HUES48 (cell line): ENCODE data around the gene HTT.

Experiments used
- H3K27ac ChIP-seq: one replicate; pipeline ENCODE4 v1.7.0; 2013; ENCODE audit warnings: low read depth, low read length, inconsistent platforms
- H3K27me3 ChIP-seq: 2 replicates; pipeline ENCODE4 v1.6.1; 2013; ENCODE audit warnings: mild to moderate bottlenecking, low read length; ENCODE audit not compliant: control insufficient read depth, insufficient read depth
- H3K36me3 ChIP-seq: 2 replicates; pipeline ENCODE4 v1.6.1; 2013; ENCODE audit warnings: low read length; ENCODE audit not compliant: control insufficient read depth, insufficient read depth
- H3K4me1 ChIP-seq: 2 replicates; pipeline ENCODE4 v1.6.1; 2013; ENCODE audit warnings: mild to moderate bottlenecking, low read length; ENCODE audit not compliant: control insufficient read depth, insufficient read depth
- H3K4me3 ChIP-seq: 2 replicates; pipeline ENCODE4 v1.5.1; 2013; ENCODE audit warnings: mild to moderate bottlenecking, low read depth, low read length
- H3K9ac ChIP-seq: 2 replicates; pipeline ENCODE4 v1.6.1; 2013; ENCODE audit warnings: mild to moderate bottlenecking, low read depth, low read length, moderate library complexity
- H3K9me3 ChIP-seq: 2 replicates; pipeline ENCODE4 v1.6.1; 2013; ENCODE audit warnings: low read length; ENCODE audit not compliant: control insufficient read depth, insufficient read depth

Gene HTT

DNA sequence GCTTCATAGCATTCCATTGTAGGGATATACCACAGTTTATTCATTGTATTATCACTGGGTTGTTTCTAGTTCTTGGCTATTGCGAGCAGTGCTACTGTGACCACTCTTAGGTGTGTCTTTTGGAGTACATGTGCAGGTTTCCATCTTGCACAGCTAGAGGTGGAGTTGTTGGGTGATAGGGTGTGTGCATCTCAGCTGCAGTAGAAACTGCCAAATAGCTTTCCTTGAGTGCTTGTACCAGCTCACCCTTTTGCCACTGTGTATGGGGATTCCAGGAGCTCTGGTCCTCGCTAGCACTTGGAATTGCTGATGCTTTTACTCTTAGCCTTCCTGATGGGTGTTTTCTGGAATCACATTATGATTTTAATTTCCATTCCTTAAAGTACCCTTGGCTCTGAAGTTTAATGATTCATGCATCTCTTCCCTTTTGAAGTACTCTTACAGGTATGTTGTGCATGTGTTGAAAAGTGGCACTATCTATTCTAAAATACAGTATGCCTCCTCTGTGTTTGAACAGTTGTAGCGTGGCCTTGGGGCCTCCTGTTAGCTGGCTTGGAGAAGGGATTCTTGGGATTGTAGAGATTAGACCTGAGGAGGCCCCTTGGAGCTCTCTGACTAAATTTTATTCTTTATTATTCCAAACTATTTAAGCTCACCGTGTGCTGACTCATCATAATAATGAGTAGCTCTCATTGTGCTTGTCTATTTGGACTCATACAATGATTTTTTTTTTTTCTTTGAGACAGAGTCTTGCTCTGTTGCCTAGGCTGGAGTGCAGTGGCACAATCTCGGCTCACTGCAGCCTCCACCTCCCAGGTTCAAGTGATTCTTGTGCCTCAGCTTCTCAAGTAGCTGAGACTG lies 38.4 kb downstream of the HTT start:
- H3K36me3 ChIP-seq, result peaks cover 91% of the 10 kb centered on the region
- H3K9ac ChIP-seq, result no peak overlapping the region
- no peaks in the 10 kb centered on the region for H3K4me1 ChIP-seq
- H3K27ac ChIP-seq, result no peak overlapping the region
- no peaks in the 10 kb centered on the region for H3K27me3 ChIP-seq
- H3K9me3 ChIP-seq, result no peaks in the 10 kb centered on the region
- H3K4me3 ChIP-seq, result no peak overlapping the region

DNA sequence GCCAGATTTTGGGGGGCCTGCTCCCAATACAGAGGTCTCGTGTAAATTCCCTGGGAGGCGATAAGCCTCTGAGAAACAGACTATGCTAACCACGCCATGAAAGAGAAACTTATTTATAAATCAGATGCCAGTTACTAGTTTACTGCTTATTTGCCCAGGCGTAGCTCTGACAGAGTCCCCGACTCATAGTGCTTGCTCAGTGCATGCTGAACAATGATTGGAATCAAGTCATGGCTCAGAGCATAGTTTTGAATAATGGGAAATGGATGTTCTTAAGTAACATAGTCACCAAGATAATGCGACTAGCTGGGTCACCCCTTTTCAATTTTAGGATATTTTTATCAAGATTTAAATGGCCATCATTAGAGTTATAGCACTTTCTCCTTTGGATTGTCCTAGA lies 39.9 kb downstream of the HTT start:
- Histone ChIP-seq H3K36me3 (peaks cover 94% of the 10 kb centered on the region), H3K9ac (no peak overlapping the region), H3K9me3 (no peaks in the 10 kb centered on the region), H3K27ac (no peak overlapping the region), H3K27me3 (no peaks in the 10 kb centered on the region), H3K4me3 (no peak overlapping the region), H3K4me1 (no peaks in the 10 kb centered on the region)

DNA sequence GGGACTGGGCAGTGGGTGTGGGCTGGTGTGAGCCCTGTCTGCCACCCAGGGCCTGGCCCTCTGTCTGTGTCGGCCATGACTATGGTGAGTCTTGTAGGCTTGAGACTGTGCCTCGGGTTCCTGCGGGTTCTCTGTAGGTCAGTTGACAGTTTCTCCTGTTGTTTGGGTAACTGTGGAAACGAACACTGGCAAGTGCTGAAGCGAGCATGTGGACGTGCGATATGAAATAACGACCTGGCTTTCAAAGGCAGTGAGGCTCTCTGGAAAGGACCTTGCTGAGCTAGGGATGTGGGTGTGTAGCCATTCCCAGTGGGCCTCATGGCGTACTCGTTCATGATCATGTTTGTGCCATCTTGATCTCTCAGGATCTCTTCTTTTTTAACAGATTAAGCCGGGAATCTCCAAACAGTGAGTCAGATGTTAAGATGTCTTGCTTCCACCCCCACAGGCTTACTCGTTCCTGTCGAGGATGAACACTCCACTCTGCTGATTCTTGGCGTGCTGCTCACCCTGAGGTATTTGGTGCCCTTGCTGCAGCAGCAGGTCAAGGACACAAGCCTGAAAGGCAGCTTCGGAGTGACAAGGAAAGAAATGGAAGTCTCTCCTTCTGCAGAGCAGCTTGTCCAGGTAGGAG lies 41.3 kb downstream of the HTT start:
- peaks cover 94% of the 10 kb centered on the region for H3K36me3 ChIP-seq
- no peaks in the 10 kb centered on the region for H3K27me3 ChIP-seq
- no peaks in the 10 kb centered on the region for H3K9me3 ChIP-seq
- H3K27ac ChIP-seq, result no peak overlapping the region
- no peaks in the 10 kb centered on the region for H3K4me1 ChIP-seq
- H3K9ac ChIP-seq, result no peak overlapping the region
- H3K4me3 ChIP-seq, result no peak overlapping the region

DNA sequence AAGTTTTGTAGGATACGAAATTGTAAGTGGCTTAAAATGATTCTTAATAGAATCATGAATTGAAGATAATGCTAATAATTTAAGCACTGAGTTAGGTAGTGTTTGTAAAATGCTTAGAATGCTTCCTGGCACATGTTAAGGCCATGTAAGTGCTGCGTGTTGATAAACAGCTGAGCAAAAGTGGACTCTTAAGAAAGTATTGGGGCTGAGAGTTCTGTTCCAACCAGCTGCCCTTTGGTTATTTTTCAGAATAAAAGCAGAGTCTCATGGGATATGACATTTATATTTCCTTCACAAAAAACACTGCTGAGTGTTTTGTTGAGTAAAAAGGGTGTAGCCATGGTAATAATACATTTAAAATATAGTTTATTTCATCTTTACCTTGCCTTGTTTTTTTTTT lies 42.5 kb downstream of the HTT start:
- H3K4me3 ChIP-seq, result no peak overlapping the region
- H3K4me1 ChIP-seq, result no peaks in the 10 kb centered on the region
- no peak overlapping the region for H3K27ac ChIP-seq
- H3K9ac ChIP-seq, result no peak overlapping the region
- H3K36me3 ChIP-seq, result peaks cover 97% of the 10 kb centered on the region
- H3K9me3 ChIP-seq, result no peaks in the 10 kb centered on the region
- no peaks in the 10 kb centered on the region for H3K27me3 ChIP-seq

DNA sequence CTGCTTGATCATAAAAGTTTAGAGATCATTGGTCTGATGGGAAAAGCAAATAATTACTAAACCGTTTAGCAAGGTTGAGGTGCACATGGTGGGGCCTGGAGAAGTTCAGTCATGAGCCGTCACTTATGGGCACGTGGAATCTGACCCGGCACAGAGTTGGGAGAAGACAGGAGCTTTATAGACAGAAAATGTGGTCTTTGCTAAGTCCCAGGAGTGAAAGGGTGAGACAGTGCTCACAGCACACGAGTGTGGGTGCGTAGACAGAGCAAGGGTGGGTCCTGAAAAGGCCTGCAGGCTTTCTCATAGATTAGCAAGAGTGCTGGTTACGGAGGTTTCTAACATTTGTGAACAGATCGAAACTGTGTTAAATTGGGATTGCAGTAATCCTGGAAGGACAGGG lies 43.8 kb downstream of the HTT start:
- Histone ChIP-seq H3K36me3 (peaks cover 96% of the 10 kb centered on the region), H3K27ac (no peak overlapping the region)

DNA sequence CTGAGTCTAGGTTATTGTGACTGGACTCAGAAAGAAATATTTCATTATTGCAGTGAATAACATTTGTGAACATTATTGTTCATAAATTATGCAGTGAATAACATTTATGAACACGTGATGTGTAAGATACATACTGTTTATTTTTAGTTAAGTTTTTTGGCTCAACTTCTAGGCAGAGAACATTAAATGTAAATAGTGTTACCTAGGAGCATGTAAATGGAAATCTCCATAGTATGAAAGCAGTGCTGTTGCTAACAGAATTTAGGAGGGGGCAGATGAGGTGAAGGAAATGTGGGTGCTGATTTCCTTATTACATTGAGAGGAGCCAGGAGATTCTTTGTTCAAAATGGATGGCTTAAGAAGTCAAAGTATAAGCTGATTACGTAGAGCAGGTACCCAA lies 45.0 kb downstream of the HTT start:
- no peak overlapping the region for H3K27ac ChIP-seq
- H3K36me3 ChIP-seq, result peaks cover 93% of the 10 kb centered on the region

More for the DNA sequence above, 43.8 kb downstream of the HTT start:
- no peak overlapping the region for H3K9ac ChIP-seq
- H3K4me3 ChIP-seq, result no peak overlapping the region
- H3K4me1 ChIP-seq, result no peaks in the 10 kb centered on the region
- no peaks in the 10 kb centered on the region for H3K27me3 ChIP-seq
- no peaks in the 10 kb centered on the region for H3K9me3 ChIP-seq

DNA sequence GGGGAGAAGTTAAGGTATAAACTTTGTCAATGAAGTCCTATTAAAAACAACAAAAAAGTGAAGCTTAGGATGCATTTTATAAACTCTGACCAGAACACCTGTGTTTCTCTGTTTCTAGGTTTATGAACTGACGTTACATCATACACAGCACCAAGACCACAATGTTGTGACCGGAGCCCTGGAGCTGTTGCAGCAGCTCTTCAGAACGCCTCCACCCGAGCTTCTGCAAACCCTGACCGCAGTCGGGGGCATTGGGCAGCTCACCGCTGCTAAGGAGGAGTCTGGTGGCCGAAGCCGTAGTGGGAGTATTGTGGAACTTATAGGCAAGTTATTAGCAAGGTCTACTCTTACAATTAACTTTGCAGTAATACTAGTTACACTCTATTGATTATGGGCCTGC lies 46.6 kb downstream of the HTT start:
- Histone ChIP-seq H3K27me3 (no peaks in the 10 kb centered on the region), H3K9ac (no peak overlapping the region), H3K27ac (no peak overlapping the region), H3K4me1 (no peaks in the 10 kb centered on the region), H3K36me3 (peaks cover 88% of the 10 kb centered on the region), H3K9me3 (no peaks in the 10 kb centered on the region), H3K4me3 (no peak overlapping the region)

More for the DNA sequence above, 45.0 kb downstream of the HTT start:
- no peak overlapping the region for H3K9ac ChIP-seq
- H3K4me3 ChIP-seq, result no peak overlapping the region
- no peaks in the 10 kb centered on the region for H3K9me3 ChIP-seq
- H3K4me1 ChIP-seq, result no peaks in the 10 kb centered on the region
- no peaks in the 10 kb centered on the region for H3K27me3 ChIP-seq

DNA sequence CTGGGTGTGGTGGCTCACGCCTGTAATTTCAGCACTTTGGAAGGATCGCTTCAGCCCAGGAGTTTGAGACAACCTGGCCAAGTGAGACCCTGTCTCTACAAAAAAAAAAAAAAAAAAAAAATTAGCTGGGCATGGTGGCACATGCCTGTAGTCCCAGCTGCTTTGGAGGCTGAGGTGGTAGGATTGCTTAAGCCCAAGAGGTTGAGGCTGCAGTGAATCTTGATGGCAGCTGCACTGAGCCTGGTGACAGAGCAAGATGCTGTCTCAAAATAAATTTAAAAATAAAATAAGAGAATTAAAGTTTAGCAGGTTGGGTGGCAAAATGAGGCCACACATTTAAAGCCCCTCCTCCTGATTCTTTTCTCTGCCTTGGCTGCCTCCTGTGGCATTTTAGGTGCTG lies 47.1 kb downstream of the HTT start:
- no peak overlapping the region for H3K9ac ChIP-seq
- H3K9me3 ChIP-seq, result no peaks in the 10 kb centered on the region
- H3K4me1 ChIP-seq, result no peaks in the 10 kb centered on the region
- no peak overlapping the region for H3K4me3 ChIP-seq
- peaks cover 88% of the 10 kb centered on the region for H3K36me3 ChIP-seq
- no peaks in the 10 kb centered on the region for H3K27me3 ChIP-seq
- H3K27ac ChIP-seq, result no peak overlapping the region

DNA sequence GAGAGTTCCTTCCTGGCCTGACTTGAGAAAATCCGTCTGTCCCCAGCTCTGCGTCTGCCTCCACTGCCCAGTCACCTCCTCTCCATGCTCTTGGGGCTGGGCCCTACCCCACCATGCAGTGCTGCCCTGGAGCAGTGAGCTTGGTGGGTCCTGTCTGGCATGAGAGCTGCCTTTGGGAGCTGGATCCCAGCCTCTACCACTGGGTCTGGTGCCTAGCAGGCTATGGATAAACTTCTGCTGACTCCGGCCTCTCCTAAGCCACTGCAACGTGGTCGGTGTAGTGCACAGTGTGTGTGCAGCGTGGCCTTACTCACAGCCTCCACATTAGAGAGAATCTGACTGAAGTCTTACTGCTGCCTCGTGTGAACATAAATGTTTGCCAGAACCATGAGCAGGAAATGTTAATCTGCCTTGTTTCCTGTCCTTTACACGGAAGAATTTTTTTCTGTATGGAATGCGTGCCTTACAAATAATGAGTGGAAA lies 47.6 kb downstream of the HTT start:
- H3K4me1 ChIP-seq, result no peaks in the 10 kb centered on the region
- no peak overlapping the region for H3K27ac ChIP-seq
- H3K27me3 ChIP-seq, result no peaks in the 10 kb centered on the region
- H3K36me3 ChIP-seq, result peaks cover 88% of the 10 kb centered on the region
- no peak overlapping the region for H3K4me3 ChIP-seq
- no peaks in the 10 kb centered on the region for H3K9me3 ChIP-seq
- H3K9ac ChIP-seq, result no peak overlapping the region

DNA sequence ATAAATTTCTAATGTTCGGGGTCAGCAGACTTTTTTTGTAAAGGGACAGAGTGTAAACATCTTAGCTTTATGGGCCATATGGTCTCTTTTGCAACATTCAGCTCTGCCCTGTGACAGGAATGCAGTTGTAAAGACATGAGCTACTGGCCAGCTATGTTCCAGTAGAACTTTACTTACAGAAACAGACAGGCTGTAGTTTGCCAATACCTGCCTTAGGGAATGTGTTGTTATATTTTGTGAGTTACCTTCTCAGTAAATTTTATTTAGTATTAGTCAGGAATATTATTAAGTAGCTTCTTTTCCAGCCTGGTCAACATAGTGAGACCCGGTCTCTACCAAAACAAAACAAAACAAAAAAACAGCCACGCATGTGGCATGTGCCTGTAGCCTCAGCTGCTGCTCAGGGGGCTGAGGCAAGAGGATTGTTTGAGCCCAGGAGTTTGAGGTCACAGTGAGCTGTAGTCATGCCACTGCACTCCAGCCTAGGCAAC lies 48.7 kb downstream of the HTT start:
- H3K9ac ChIP-seq, result no peak overlapping the region
- H3K27me3 ChIP-seq, result no peaks in the 10 kb centered on the region
- H3K36me3 ChIP-seq, result peaks cover 88% of the 10 kb centered on the region
- no peak overlapping the region for H3K4me3 ChIP-seq
- no peak overlapping the region for H3K27ac ChIP-seq
- H3K4me1 ChIP-seq, result no peaks in the 10 kb centered on the region
- H3K9me3 ChIP-seq, result no peaks in the 10 kb centered on the region

DNA sequence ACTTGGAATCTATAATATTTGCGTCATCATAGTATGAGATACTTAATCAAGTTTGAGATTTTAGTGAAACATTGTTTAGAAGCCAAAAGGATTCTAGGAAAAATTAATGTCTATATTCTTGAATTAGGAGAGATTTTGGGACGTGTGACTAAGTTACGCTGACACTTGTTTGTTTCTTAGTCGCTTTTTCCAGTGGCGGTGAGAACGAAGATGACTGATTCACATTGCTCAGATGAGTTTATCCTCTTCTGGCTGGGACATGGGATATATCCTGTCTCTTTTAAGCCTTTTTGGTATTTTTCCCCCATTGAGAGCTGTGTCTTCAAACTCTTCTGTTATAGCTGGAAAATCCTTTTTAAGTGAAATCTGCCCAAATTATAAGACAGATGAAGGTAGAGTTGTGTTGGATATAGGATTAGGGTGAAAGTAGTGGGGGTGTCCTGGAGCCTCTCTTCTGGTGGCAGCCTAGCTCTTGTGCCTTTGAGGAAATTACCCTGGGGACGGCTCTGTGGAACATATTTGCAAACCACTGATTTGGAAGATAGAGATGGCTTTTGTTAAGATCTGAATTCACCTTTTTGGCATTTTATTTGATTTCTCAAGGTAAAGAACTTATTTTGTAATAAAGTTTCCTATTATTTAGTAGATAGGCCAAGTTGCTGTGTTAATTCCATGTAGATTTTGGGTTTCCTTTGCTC lies 49.7 kb downstream of the HTT start:
- Histone ChIP-seq H3K36me3 (peaks cover 88% of the 10 kb centered on the region), H3K9ac (no peak overlapping the region), H3K9me3 (no peaks in the 10 kb centered on the region), H3K4me3 (no peak overlapping the region), H3K27me3 (no peaks in the 10 kb centered on the region), H3K27ac (no peak overlapping the region), H3K4me1 (no peaks in the 10 kb centered on the region)
